Measurements from ENCODE around the gene DNAJA3. TPM values are rescaled to one million over a fixed set of nuclear protein-coding genes. Genes with fewer than 3 reads are reported as not detected.
"Not testable (repeated sequence)": the region's sequence is repeated elsewhere in the genome, so short reads cannot be mapped to it uniquely, and the experiment has no call there.

DNAJA3 gene
- total RNA-seq, 1 experiment from 2014 or later = 93.3 TPM

DNA sequence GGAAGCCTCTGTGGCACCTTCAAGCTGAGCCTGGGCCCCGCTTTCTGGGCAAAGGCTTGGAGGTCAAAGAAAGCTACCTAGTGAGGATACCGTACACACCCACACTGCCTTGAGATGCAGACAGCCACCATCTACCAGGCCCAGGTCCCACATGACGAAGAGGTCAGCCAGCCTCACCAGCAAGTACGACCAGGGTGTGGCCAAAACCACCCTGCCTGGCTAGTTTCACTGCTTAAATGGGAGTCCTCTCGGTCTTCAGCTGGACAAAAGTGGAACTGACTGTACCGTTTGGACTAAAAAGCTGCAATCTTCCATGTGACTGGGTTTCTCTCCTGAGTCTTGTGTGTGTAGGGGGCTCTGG is 32.4 kb upstream of the DNAJA3 start:
- RAD21 ChIA-PET (ENCODE audit: low non-redundant PET in 1 of 2, low total read pairs in 2 of 2, uncharacterized antibody in 2 of 2, unreplicated experiment in 2 of 2) = no interaction called here

DNA sequence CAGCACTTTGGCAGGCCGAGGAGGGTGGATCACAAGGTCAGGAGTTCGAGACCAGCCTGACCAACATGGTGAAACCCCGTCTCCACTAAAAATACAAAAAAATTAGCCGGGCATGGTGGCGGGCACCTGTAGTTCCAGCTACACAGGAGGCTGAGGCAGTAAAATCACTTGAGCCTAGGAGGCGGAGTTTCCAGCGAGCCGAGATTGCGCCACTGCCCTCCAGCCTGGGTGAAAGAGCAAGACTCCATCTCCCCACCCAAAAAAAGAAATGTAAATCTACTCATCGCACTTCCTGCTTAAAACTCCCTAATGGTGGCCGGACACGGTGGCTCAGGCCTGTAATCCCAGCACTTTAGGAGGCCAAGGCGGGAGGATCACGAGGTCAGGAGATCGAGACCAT is 31.8 kb upstream of the DNAJA3 start:
- H3K4me3 ChIP-seq (replicated peaks in 1 of 2; ENCODE audit: low read depth in 1 of 2, low read length in 2 of 2); RAD21 ChIA-PET (ENCODE audit: low non-redundant PET in 1 of 2, low total read pairs in 2 of 2, uncharacterized antibody in 2 of 2, unreplicated experiment in 2 of 2); H3K27ac ChIP-seq (ENCODE audit: low read depth, low read length); BruUV-seq (replicated peaks); H3K27me3 ChIP-seq (ENCODE audit: insufficient read depth, low read length); H3K9ac ChIP-seq (ENCODE audit: low read length); POLR2A ChIA-PET; H3K9me2 ChIP-seq (ENCODE audit: insufficient read depth); H3K4me2 ChIP-seq (ENCODE audit: low read length); intact Hi-C loops (cut with micrococcal nuclease); H2AFZ ChIP-seq (ENCODE audit: low read depth, low read length, poor library complexity, severe bottlenecking); H3K9me3 ChIP-seq (ENCODE audit: control insufficient read depth in 1 of 2, insufficient read depth in 1 of 2, low read depth in 1 of 2, low read length in 2 of 2); ATAC-seq; DNase-seq (ENCODE audit: low read depth, low spot score); H3K36me3 ChIP-seq (ENCODE audit: control insufficient read depth in 1 of 2, insufficient read depth in 2 of 2, low read length in 2 of 2); H4K20me1 ChIP-seq (ENCODE audit: insufficient read depth); H3K79me2 ChIP-seq (ENCODE audit: insufficient read depth, low read length): not testable (repeated sequence)
- H3K4me1 ChIP-seq (ENCODE audit: control insufficient read depth in 1 of 2, insufficient read depth in 2 of 2, low read length in 2 of 2) = peaks cover 11 to 14% of the 10 kb centered on the region in 2 experiments; a peak in 3 of 4 replicates
- CTCF ChIA-PET = interaction anchor here (0.9 kb wide), 1 partner anchor 10 kb away, joined by 3 read pairs; no protein-coding TSS in a partner anchor

More for the DNA sequence above, 32.4 kb upstream of the DNAJA3 start:
- DNase-seq (ENCODE audit: low read depth, low spot score) (no peak), ATAC-seq (no peak)
- no TSS peak for BruUV-seq (replicated peaks)
- Histone ChIP-seq H3K4me3 (replicated peaks in 1 of 2; ENCODE audit: low read depth in 1 of 2, low read length in 2 of 2) (no peak overlapping the region), H3K79me2 (ENCODE audit: insufficient read depth, low read length) (no peaks in the 10 kb centered on the region), H3K36me3 (ENCODE audit: control insufficient read depth in 1 of 2, insufficient read depth in 2 of 2, low read length in 2 of 2) (no peaks in the 10 kb centered on the region), H3K4me2 (ENCODE audit: low read length) (no peak overlapping the region), H4K20me1 (ENCODE audit: insufficient read depth) (no peaks in the 10 kb centered on the region), H3K27ac (ENCODE audit: low read depth, low read length) (no peak overlapping the region), H3K27me3 (ENCODE audit: insufficient read depth, low read length) (no peaks in the 10 kb centered on the region), H3K9me2 (ENCODE audit: insufficient read depth) (no peaks in the 10 kb centered on the region), H3K9me3 (ENCODE audit: control insufficient read depth in 1 of 2, insufficient read depth in 1 of 2, low read depth in 1 of 2, low read length in 2 of 2) (no peaks in the 10 kb centered on the region), H3K4me1 (ENCODE audit: control insufficient read depth in 1 of 2, insufficient read depth in 2 of 2, low read length in 2 of 2) (peaks cover 11 to 16% of the 10 kb centered on the region in 2 experiments; a peak in 3 of 4 replicates), H2AFZ (ENCODE audit: low read depth, low read length, poor library complexity, severe bottlenecking) (no peak overlapping the region), H3K9ac (ENCODE audit: low read length) (no peak overlapping the region)
- TF ChIP-seq ZNF274 (IDR thresholded peaks at IDR 0.05; ENCODE audit: low read depth, low read length) (no peak), POLR2AphosphoS5 (IDR thresholded peaks at IDR 0.05; ENCODE audit: low read depth, low read length) (no peak), EZH2phosphoT487 (IDR thresholded peaks at IDR 0.05; ENCODE audit: borderline replicate concordance) (no peak), ZBTB33 (IDR thresholded peaks at IDR 0.05; ENCODE audit: extremely low read depth, insufficient replicate concordance, low read length) (no peak), JUND (IDR thresholded peaks at IDR 0.05) (no peak), SP1 (IDR thresholded peaks at IDR 0.05; ENCODE audit: low read depth) (no peak), SIN3A (IDR thresholded peaks at IDR 0.05; ENCODE audit: low read depth) (no peak), FOSL1 (IDR thresholded peaks at IDR 0.05; ENCODE audit: low read depth) (no peak), TCF7L2 (IDR thresholded peaks at IDR 0.05; ENCODE audit: borderline replicate concordance, extremely low read depth, insufficient read depth, insufficient read length) (no peak), CEBPB (IDR thresholded peaks at IDR 0.05; ENCODE audit: low read depth) (no peak), ZFX (IDR thresholded peaks at IDR 0.05) (no peak)
- TF ChIP-seq, protein P1, sequence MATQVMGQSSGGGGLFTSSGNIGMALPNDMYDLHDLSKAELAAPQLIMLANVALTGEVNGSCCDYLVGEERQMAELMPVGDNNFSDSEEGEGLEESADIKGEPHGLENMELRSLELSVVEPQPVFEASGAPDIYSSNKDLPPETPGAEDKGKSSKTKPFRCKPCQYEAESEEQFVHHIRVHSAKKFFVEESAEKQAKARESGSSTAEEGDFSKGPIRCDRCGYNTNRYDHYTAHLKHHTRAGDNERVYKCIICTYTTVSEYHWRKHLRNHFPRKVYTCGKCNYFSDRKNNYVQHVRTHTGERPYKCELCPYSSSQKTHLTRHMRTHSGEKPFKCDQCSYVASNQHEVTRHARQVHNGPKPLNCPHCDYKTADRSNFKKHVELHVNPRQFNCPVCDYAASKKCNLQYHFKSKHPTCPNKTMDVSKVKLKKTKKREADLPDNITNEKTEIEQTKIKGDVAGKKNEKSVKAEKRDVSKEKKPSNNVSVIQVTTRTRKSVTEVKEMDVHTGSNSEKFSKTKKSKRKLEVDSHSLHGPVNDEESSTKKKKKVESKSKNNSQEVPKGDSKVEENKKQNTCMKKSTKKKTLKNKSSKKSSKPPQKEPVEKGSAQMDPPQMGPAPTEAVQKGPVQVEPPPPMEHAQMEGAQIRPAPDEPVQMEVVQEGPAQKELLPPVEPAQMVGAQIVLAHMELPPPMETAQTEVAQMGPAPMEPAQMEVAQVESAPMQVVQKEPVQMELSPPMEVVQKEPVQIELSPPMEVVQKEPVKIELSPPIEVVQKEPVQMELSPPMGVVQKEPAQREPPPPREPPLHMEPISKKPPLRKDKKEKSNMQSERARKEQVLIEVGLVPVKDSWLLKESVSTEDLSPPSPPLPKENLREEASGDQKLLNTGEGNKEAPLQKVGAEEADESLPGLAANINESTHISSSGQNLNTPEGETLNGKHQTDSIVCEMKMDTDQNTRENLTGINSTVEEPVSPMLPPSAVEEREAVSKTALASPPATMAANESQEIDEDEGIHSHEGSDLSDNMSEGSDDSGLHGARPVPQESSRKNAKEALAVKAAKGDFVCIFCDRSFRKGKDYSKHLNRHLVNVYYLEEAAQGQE (IDR thresholded peaks at IDR 0.05; ENCODE audit: low read depth) = no peak
- ChIA-PET CTCF (interaction anchor here (0.9 to 1.6 kb wide), 2 partner anchors 9 to 11 kb away, joined by 3 to 6 read pairs; no protein-coding TSS in a partner anchor), POLR2A (no interaction called here)
- intact Hi-C loops (cut with micrococcal nuclease) = no loop called here
